GM19452 (cell line): ENCODE results near the gene OXLD1.
"Not testable (repeated sequence)": the region's sequence is repeated elsewhere in the genome, so short reads cannot be mapped to it uniquely, and the experiment has no call there.

Source experiments
- ATAC-seq: cut with Tn5 transposase; IDR thresholded peaks from one replicate; pipeline ENCODE4 v1.9.1; 2021; ENCODE audit not compliant: unreplicated experiment

Gene OXLD1

DNA sequence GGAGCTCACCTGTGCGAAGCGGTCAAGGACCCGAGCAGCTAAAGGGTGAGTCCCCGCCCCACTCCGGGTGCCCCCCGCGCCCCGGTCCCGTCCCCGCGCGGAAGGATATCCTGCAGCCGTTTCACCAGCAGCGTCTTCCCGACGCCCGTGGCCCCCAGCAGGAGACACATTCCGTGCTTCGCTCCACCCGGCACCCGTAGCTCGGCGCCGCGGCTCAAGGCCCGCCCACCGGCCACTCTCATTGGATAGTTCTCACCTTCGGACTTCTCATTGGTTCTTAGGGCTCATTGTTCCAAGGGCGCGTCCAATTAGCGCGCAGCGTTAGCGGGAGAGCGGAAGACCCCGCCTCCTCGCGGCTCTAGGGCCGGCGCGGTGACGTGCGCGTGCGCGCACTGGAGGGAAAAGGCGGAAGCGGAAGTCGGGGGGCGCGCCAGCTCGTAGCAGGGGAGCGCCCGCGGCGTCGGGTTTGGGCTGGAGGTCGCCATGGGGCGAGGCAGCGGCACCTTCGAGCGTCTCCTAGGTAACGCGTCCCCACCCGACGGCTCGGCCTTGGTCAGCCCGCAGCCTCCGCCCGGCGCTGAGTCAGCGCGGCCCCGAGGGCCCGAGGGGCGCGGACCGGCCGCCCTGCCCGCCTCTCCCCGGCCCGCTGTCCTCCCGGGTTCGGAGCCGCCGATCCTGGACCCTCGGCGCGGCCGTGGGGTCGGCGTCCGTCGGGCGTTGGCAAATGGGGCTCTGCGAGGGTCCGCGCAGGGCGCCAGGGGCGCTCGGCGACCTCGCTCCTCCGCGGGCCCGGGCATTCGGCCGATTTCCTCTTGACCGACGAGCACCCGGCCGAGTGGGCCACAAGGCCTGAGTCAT is 17.4 kb upstream of the OXLD1 start, which contains the start of the genes ARL16 and HGS:
TSS of gene ARL16 (minus strand) at position 214 of the 858 bp plus-strand sequence. CDS start at position 170, 44 bp downstream.
TSS of gene HGS (plus strand) at position 428 of the 858 bp plus-strand sequence. CDS start at position 484, 56 bp downstream.
- ATAC-seq, result peak; percentile 87

DNA sequence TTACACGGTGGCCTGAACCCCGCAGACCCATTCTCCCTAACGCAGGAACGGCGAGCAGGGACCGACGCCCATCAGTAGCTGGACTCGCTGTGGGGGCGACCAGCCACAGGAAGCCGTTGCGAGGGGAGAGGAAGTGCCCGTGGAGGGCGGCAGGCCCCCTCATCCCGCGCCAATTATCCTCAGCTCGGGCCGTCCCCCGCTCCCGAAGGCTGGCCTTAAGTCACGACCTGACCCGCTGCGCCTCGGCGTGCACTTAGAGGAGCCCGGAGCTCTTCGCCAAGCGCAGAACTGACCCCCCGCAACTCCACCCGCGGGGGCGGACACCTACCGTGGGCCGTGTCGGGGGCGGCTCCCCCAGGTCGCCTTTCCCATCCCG is 16.8 kb upstream of the OXLD1 start:
- ATAC-seq, result peak; percentile 31

DNA sequence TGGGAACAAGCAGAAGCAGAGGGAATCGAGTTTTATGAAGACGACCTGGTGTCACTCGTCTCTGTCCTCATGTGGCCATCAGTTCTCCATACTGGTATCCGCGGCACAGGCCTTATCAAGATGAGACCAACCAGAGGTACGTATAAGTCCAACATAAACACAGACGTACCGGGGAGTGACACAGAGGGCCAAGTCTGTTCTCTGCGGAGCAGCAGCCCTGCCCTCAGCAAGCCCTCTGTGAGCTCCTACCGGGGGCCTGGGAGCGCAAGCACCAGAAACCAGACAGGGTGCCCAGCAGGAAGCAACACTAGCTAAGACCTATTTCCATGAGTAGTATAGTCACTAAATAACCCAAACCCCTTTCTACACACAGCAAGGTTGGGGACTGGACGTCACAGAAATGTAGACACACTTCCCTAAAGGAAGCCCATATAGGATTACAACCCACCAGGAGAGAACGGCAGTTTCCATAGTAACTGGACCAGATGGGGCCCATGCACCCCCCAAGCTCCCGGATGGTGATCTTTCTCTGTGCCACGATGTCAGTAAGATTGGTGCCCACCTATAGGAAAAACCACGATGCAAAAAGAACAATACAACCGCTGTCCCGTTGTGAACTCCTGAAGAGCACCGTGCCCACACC is 16.3 kb upstream of the OXLD1 start:
- ATAC-seq, result no peak

DNA sequence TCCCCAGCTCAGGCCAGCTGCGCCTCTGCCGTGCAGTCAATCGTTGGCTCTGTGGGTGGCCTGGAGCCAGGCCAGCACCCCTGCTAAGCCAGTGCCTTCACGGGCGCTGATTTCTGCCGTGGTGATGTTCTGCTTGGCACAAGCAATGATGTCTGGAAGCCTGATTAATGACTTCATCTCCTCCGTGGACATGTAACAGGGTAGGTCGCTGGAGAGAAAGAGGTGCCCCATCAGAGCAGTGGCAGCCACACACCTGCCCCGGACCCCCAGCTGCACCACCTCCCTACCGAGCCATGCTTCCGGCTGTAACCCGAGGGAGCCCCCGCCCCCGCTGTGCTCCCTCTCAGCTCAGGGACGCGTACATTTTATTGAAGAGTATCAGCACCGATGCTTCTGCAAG is 15.3 kb upstream of the OXLD1 start:
- no peak for ATAC-seq

DNA sequence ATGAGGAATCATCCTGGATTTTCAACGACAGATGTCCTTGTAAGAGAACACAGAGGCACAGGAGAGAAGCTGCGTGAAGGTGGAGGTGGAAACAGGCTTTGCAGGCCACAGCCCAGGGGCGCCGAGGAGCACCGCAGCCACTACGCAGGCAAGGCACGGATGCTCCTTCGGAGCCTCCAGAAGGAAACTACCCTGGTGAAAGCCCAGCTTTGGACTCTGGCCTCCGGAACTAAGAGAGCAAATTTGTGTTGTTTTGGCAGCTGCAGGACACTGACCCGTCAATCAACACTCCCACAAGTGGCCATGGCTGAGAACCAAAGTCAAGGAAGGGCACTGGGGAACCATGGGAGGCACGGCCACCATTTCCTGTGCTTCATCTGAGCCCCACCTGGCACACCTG is 13.7 kb upstream of the OXLD1 start:
- no peak for ATAC-seq

DNA sequence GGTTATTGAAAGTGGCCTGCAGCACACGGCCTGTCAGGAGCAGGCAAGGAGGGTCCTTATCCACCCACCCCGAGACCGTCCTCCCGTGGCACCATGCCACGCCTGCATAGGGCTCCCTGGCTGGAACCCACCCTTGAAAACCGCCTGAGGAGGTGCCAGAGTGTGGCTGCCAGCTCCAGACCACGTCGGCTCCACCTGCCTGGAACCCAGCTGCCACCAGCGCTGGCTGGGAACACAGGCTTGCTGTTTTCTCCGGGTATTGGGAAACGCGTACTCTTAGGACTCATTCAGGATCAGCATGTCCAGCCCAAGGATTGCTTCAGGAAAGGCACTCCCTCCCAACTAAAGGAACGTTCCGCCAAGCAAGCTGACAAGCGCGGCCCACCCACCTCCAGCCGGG is 10.5 kb upstream of the OXLD1 start:
- no peak for ATAC-seq

DNA sequence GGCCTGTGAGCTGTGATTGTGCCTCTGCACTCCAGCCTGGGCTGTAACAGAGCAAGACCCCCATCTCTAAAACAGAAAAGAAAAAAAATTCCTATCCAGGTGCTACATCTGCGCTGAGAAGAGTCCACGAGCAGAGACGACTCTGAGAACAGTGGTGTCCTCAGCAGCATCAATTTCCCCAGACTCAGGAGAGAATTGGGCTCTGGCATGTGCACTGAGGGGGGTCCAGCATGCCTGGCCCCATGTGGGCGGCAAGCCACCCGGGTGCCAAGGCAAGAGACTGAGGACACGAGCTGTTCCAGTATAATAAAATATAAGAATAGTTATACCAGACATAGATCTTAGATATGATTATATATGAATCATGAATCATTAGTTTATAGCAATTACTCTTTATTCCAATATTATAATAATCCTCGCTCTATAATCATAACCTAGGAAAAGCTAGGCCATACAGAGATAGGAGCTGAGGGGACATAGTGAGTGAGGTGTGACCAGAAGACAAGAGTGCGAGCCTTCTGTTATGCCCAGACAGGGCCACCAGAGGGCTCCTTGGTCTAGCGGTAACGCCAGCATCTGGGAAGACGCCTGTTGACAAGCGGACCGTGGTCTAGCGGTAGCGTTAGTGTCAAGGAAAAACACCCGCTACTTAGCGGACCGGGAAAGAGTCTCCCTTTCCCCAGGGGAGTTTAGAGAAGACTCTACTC is 9.3 kb upstream of the OXLD1 start:
- ATAC-seq, result not testable (repeated sequence)

DNA sequence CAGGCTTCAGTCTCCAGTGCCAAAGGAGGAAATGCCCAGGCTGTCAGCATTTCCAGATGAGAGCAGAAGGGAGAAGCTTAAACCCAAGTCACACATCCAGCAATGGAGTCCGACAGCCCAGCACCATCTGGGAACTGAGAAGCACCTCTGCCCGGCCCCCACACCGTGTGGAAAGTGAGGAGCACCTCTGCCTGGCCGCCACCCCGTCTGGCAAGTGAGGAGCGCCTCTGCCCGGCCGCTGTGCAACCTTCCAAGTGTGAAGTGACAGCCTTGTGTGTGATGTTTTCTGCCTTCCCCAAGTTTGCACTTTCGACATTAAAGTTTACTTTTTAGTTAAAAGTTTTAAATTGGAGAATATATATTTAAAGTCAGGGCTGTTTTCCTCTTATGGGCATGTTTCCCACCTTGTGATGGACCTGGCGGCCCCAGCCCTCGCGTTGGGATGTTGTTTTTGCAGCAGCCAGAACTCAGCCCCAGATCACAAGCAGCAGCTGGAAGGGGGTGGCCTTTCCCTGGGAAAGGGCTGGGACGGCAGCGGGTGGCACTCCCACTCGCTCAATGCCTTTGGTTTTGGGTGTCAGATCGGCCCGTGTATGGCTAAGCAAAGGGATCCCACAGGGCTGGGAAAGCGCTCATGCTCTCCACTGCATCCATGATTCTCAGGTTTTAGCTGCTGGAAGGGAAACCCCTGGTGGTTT is 7.3 kb upstream of the OXLD1 start:
- ATAC-seq, result no peak

DNA sequence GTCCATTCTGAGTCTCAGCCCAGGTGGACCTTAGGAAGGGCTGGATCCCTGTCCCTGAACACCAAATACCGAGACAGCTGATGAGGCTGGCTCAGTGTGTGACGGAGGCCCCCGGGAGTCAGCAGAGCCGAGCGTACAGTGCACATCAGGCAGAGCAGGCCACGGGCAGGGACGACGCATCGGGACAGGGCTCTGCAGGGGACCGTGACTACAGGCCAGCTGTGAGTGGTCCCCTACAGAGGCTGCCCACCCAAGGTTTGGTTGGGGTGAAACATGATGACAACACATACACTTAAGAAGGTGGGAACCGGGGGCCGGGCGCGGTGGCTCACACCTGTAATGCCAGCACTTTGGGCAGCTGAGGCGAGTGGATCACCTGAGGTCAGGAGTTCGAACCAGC is 6.5 kb upstream of the OXLD1 start:
- no peak for ATAC-seq

DNA sequence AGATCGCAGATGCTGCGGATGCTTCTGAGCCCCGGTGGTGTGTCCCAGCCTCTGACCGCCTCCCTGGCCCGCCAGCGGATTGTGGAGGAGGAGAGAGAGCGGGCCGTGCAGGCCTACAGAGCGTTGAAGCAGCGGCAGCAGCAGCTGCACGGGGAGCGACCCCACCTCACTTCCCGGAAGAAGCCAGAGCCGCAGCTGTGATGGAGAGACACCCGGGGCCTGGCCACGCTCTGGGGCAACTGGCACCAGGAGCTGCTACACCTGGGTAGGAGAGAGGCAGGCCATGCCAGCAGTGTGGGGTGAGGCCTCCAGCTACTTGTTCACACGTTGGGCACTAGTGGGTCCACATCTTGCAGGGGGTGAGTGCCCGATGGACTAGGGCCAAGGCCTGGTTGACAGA is 6.1 kb upstream of the OXLD1 start:
- ATAC-seq, result no peak

DNA sequence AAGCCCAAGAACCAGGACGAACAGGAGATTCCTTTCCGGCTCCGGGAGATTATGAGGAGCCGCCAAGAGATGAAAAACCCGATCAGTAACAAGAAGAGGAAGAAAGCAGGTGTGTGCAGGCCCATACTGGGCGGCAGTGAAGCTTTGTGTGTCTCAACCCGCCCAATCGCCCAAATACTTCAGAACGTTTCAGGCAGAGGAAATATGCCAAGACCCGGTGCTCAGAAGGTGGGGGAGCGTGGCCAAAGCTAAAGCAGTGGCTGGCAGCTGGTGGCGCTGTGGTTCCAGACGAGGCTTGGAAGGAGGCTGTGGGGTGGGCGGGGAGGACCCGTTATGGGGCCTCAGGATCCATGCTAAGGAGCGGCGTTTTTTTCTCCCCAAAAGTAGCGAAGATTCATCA is 1.3 kb upstream of the OXLD1 start:
- ATAC-seq, result no peak

DNA sequence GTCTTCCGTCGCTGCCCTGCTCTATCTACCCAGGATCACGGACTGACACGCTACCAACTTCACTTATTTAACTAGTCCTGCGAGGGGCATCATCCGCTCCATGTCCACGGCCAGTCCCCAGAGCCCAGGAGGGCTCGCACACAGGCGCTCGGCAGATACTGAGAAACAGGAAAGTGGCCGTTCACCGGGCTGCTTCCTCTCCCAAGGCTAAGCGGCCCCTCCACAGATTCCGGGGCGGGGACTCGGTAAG is 388 bp downstream of the OXLD1 start:
- ATAC-seq, result no peak

DNA sequence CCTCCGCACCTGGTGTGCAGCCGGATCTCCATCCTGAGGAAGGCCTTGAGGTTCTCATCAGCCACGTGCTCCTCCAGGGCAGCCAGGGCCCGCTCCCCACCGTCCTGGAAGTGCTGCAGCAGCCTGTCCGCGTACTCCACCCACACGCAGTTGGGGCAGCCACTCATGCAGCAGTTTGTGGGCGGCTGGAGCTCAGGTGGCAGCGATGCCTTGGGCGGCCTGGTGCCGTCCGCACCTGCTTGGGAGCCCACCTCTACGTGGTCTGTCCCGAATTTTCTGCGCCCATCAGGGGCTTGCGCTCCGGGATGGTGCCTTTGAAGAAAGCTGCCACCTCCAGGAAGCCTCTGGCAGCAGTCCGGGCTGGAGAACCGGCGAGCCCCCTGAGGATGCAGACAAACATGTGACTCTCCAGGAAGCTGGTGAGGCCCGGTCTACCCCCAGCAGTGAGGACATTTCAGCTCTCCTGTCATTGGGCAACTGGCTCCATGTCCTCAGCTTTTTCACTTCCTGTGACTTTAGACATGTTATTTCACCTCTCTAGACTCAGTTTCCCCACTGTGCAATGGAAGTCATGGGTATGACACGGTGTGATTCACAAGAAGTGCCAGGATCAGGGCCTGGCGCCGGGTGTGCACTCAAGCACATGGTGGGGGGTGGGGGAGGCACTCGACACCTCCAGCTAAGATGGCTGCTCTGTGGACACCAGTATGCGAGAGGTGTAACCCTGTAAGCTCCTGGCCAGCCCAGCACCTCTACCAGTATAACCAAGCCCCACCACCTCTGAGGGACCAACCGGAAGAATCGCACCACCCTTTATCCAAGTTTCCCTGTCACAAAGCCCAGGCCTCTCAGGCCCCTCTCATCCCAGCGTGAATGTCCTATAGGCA is 957 bp downstream of the OXLD1 start:
- no peak for ATAC-seq

DNA sequence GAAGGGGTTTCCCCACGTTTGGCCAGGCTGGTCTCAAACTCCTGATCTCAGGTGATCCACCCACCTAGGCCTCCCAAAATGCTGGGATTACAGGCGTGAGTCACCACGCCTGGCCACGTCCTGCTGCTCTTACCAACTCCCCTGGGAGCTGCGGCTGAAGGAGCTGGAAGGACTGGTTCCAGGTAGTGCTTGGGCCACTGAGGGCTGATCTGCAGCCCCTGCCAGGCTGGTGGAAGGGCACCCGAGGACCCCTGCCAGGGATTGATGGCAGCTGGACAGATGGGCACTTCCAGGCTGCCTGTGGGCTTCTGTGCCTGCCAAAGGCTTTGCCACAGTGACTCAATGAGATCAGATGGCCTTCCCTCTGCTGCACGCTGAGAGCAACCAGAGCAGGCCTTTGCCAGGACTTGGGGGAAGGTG is 2.3 kb downstream of the OXLD1 start:
- ATAC-seq, result no peak

DNA sequence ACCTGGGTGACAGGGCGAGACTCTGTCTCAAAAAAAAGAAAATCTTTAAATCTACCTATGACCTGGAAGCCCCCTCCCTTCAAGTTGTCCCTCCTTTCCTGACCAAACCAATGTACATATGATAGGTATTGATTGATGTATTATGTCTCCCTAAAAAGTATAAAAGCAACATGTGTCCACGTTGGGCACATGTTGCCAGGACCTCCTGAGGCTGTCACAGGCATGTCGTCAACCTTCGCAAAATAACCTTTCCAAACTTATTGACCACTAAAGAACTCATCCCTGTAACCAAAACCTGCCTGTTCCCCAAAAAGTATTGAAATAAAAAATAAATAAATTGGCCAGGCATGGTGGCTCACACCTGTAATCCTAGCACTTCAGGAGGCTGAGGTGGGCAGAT is 4.4 kb downstream of the OXLD1 start:
- ATAC-seq, result no peak

DNA sequence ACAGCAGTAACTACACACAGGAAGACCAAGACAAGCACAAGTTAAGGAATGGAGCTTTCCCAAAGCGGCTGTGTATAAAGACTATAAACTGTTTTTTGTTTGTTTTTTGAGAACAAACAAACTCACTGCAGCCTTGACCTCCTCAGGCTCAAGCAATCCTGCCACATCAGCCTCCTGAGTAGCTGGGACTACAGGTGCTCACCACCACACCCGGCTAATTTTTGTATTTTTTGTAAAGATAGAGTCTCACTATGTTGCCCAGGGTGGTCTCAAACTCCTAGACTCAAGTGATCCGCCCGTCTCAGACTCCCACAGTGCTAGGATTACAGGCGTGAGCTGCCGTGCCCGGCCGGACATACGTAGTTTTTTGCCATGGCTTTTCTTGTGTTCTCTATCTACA is 6.0 kb downstream of the OXLD1 start:
- ATAC-seq, result no peak

DNA sequence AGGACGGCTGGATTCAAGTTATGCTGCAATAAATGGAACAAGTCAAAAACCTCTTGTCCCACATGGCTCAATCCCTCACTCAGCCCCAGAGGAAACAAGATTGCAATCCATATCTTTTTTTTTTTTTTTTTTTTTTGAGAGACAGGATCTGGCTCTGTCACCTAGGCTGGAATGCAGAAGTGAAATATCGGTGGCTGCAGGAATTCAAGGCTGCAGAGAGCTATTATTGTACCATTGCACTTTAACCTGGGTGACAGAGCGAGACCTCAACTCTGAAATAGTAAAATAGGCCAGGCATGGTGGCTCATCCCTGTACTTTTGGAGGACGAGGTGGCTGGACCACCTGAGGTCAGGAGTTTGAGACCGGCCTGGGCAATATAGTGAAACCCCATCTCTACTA is 7.4 kb downstream of the OXLD1 start:
- no peak for ATAC-seq

DNA sequence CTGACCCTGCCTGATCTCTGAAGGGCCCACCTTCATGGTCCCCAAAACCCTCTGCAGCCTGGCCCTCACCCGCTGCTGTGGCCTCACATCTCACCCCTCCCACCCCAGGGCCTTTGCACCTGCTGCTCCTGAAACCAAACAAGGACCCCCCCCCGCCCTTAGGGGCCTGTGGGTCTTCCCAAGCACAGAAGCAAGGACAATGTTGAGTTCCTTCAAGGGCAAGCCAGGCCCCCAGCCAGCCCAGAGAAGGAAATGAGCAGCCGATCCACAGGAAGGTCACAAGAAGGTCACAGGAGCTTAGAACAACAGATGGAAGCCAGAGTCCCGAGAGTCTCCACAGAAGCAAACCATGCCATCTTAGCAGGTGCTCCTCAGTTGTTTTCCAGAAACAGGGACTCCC is 9.6 kb downstream of the OXLD1 start:
- ATAC-seq, result no peak

DNA sequence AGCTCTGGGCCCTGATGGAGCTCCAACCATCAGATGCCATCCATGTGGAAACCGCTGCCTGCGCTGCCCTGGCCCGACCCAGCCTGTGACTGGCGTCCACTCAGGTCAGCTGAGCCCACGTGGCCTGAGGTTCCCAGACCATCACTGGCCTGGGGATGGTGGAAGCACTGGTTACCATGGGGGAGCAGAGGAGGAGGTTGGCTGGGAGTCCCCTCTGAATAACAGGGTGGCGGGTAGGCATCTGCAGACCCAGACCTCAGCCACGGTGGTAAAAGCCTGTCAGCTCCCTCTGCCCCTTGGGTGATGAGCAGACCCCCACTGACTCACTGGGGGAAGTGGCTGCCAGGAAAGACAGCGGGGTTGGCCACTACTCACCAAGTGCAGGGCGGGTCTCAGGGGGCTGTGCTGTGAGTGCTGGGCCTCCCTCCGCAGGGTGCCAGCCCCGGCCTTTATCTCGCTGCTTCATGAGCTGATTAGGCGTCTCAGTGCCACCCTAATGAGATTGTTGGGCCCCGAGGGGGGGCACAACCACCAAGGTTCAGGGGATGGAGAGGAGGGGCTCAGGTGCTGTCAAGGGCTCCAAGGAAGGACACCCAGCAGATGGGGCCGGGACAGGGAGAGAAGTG is 10.2 kb downstream of the OXLD1 start, which contains the start of gene PDE6G:
TSS of gene PDE6G (minus strand) at position 425 of the 626 bp plus-strand sequence. CDS start 3,237 bp downstream, outside the sequence.
- no peak for ATAC-seq
